HL-60/S4 treated with retinoic acid at 250 ng/mL for 4 days and 3 days (cell line): ENCODE data around the gene RERG.

Experiments
- in situ Hi-C: fragments of 300-500 bp; cut with MboI; formaldehyde crosslinking; loops from 2 replicates; pipeline ENCODE4 v1.7.0; 2022; ENCODE audit warnings: low sequenced_read_pairs

The RERG gene

GRCh38 chr12:15222219-15222618 lies 1.0 kb upstream of the RERG start:
- in situ Hi-C loops = no loop called here

GRCh38 chr12:15220451-15220850 lies 766 bp downstream of the RERG start:
- in situ Hi-C loops = no loop called here

GRCh38 chr12:15218794-15219193 lies 2.4 kb downstream of the RERG start:
- in situ Hi-C loops = no loop called here

- in situ Hi-C loops = no loop called here
Observed at GRCh38 chr12:15216036-15216889, 5.0 kb downstream of the RERG start.

- in situ Hi-C loops = no loop called here
Observed at GRCh38 chr12:15214851-15215601, 6.2 kb downstream of the RERG start.

- in situ Hi-C loops = no loop called here
Observed at GRCh38 chr12:15212930-15213329, 8.3 kb downstream of the RERG start.

- in situ Hi-C loops = no loop called here
Observed at GRCh38 chr12:15209782-15210181, 11.4 kb downstream of the RERG start.

GRCh38 chr12:15208871-15209656 lies 12.2 kb downstream of the RERG start:
- in situ Hi-C loops = no loop called here

- in situ Hi-C loops = no loop called here
Observed at GRCh38 chr12:15208140-15208539, 13.1 kb downstream of the RERG start.

- in situ Hi-C loops = no loop called here
Observed at GRCh38 chr12:15206831-15207389, 14.3 kb downstream of the RERG start.

GRCh38 chr12:15206338-15206737 lies 14.9 kb downstream of the RERG start:
- in situ Hi-C loops = no loop called here

- in situ Hi-C loops = no loop called here
Observed at GRCh38 chr12:15205341-15206010, 15.7 kb downstream of the RERG start.

GRCh38 chr12:15201456-15201855 lies 19.8 kb downstream of the RERG start:
- in situ Hi-C loops = no loop called here

- in situ Hi-C loops = no loop called here
Observed at GRCh38 chr12:15201056-15201455, 20.2 kb downstream of the RERG start.

- in situ Hi-C loops = no loop called here
Observed at GRCh38 chr12:15200641-15201040, 20.6 kb downstream of the RERG start.

- in situ Hi-C loops = no loop called here
Observed at GRCh38 chr12:15199930-15200329, 21.3 kb downstream of the RERG start.

GRCh38 chr12:15196678-15197505 lies 24.3 kb downstream of the RERG start:
- in situ Hi-C loops = no loop called here

GRCh38 chr12:15196221-15196620 lies 25.0 kb downstream of the RERG start:
- in situ Hi-C loops = no loop called here

GRCh38 chr12:15194456-15195368 lies 26.5 kb downstream of the RERG start:
- in situ Hi-C loops = no loop called here
